Smooth muscle cell (in vitro differentiated cells): ENCODE results near the gene USP53. TPM values are rescaled to one million over a fixed set of nuclear protein-coding genes. Genes with fewer than 3 reads are reported as not detected.

Experiments used
- DNase-seq: peaks from one replicate; lab custom pipeline; 2025; ENCODE audit not compliant: unreplicated experiment; lab: John Stamatoyannopoulos, UW
- H2AFZ ChIP-seq: fragments of 200-600 bp; sonication (generic); 2 replicates; pipeline ENCODE4 v1.6.0; 2016; ENCODE audit warnings: antibody characterized with exemption, low read depth, mild to moderate bottlenecking
- H3F3A ChIP-seq: fragments of 200-600 bp; sonication (generic); 2 replicates; pipeline ENCODE4 v1.6.0; 2017; ENCODE audit warnings: antibody characterized with exemption, low read depth
- H3K27ac ChIP-seq: fragments of 200-600 bp; sonication (generic); 2 replicates; pipeline ENCODE4 v1.5.1; 2016; ENCODE audit warnings: low read depth, mild to moderate bottlenecking
- H3K27me3 ChIP-seq: fragments of 200-600 bp; sonication (generic); 2 replicates; pipeline ENCODE4 v1.6.1; 2016; ENCODE audit warnings: low read depth, mild to moderate bottlenecking
- H3K36me3 ChIP-seq: fragments of 200-600 bp; sonication (generic); 2 replicates; pipeline ENCODE4 v1.5.1; 2016; ENCODE audit warnings: low read depth
- H3K4me1 ChIP-seq: fragments of 200-600 bp; sonication (generic); 2 replicates; pipeline ENCODE4 v1.5.1; 2016; ENCODE audit warnings: low read depth
- H3K4me2 ChIP-seq: fragments of 200-600 bp; sonication (generic); 2 replicates; pipeline ENCODE4 v1.6.0; 2016; ENCODE audit warnings: mild to moderate bottlenecking
- H3K4me3 ChIP-seq: fragments of 200-600 bp; sonication (generic); 2 replicates; pipeline ENCODE4 v1.5.1; 2016; ENCODE audit warnings: mild to moderate bottlenecking
- H3K79me2 ChIP-seq: fragments of 200-600 bp; sonication (generic); 2 replicates; pipeline ENCODE4 v1.6.0; 2016; ENCODE audit warnings: low read depth, mild to moderate bottlenecking
- H3K9ac ChIP-seq: fragments of 200-600 bp; sonication (generic); 2 replicates; pipeline ENCODE4 v1.6.0; 2016; ENCODE audit warnings: low read depth
- H3K9me3 ChIP-seq: fragments of 200-600 bp; sonication (generic); replicated peaks from 2 replicates; pipeline ENCODE4 v1.5.1; 2016; ENCODE audit warnings: low read depth
- H4K20me1 ChIP-seq: fragments of 200-600 bp; sonication (generic); 2 replicates; pipeline ENCODE4 v1.6.0; 2016; ENCODE audit warnings: low read depth
- CTCF ChIP-seq: fragments of 200-600 bp; sonication (generic); IDR thresholded peaks from 2 replicates; pipeline ENCODE4 v1.5.1; 2017; ENCODE audit warnings: borderline replicate concordance, mild to moderate bottlenecking, antibody characterized with exemption; ENCODE audit not compliant: insufficient read depth, poor library complexity, severe bottlenecking
- WGBS: methylation state at CpG from one replicate; pipeline ENCODE4 v1.1.7; 2016; ENCODE audit warnings: low lambda C conversion rate; 5-methylcytosine and 5-hydroxymethylcytosine counted together
- polyA plus RNA-seq: library from polyadenylated mRNA; unstranded; fragments of >200 nt; fragmentation: Nextera tagmentation; extraction: Ambion mirVana; gene quantifications from 2 replicates; pipeline ENCODE4 v1.2.1, GENCODE V29; 2016
- total RNA-seq: library from RNA; depleted of rRNA; stranded (reverse); fragments of >200 nt; gene quantifications from 2 replicates; pipeline ENCODE4 v1.2.3, GENCODE V29; 2014

USP53 gene
- total and polyA plus RNA-seq, 2 experiments from 2014 or later, result 4.2 to 16.3 TPM

- no peak overlapping the region for H3K9ac ChIP-seq
- H3K4me2 ChIP-seq, result no peak overlapping the region
- no peak overlapping the region for H2AFZ ChIP-seq
- H3K36me3 ChIP-seq, result no peaks in the 10 kb centered on the region
- no peak for TF ChIP-seq CTCF
- 84% methylated on average over 3 of the region's 3 CpGs for WGBS
- no peak for DNase-seq
- H3K4me1 ChIP-seq, result no peaks in the 10 kb centered on the region
- no peaks in the 10 kb centered on the region for H3F3A ChIP-seq
- H3K27ac ChIP-seq, result no peak overlapping the region
- H4K20me1 ChIP-seq, result peaks cover 9% of the 10 kb centered on the region
- peaks cover 14% of the 10 kb centered on the region for H3K79me2 ChIP-seq
- no peak overlapping the region for H3K4me3 ChIP-seq
- H3K9me3 ChIP-seq, result no peaks in the 10 kb centered on the region
- H3K27me3 ChIP-seq, result no peaks in the 10 kb centered on the region
Measured at GRCh38 chr4:119231491-119231890, 19.0 kb downstream of the USP53 start.

GRCh38 chr4:119232286-119232685 lies 19.8 kb downstream of the USP53 start:
- no peak for DNase-seq
- Histone ChIP-seq H3K9me3 (no peaks in the 10 kb centered on the region), H3K79me2 (peaks cover 14% of the 10 kb centered on the region), H3K36me3 (no peaks in the 10 kb centered on the region), H3K27ac (no peak overlapping the region), H3K4me1 (no peaks in the 10 kb centered on the region), H3K4me3 (no peak overlapping the region), H3F3A (no peaks in the 10 kb centered on the region), H4K20me1 (peaks cover 9% of the 10 kb centered on the region), H3K9ac (no peak overlapping the region), H2AFZ (no peak overlapping the region), H3K27me3 (no peaks in the 10 kb centered on the region), H3K4me2 (no peak overlapping the region)
- 100% methylated on average over 1 of the region's 1 CpG for WGBS
- no peak for TF ChIP-seq CTCF

- H3K79me2 ChIP-seq, result peaks cover 14% of the 10 kb centered on the region
- no peak overlapping the region for H2AFZ ChIP-seq
- H3K27ac ChIP-seq, result no peak overlapping the region
- H3K9me3 ChIP-seq, result no peaks in the 10 kb centered on the region
- no peaks in the 10 kb centered on the region for H3F3A ChIP-seq
- no peaks in the 10 kb centered on the region for H3K4me1 ChIP-seq
- DNase-seq, result no peak
- H3K4me2 ChIP-seq, result no peak overlapping the region
- no peaks in the 10 kb centered on the region for H3K27me3 ChIP-seq
- no peak overlapping the region for H3K9ac ChIP-seq
- H4K20me1 ChIP-seq, result peaks cover 13% of the 10 kb centered on the region
- TF ChIP-seq CTCF, result no peak
- no peak overlapping the region for H3K4me3 ChIP-seq
- H3K36me3 ChIP-seq, result no peaks in the 10 kb centered on the region
Measured at GRCh38 chr4:119233191-119233590, 20.7 kb downstream of the USP53 start.

- no peak for DNase-seq
- Histone ChIP-seq H3K9ac (no peak overlapping the region), H3K27ac (no peak overlapping the region), H3K27me3 (no peaks in the 10 kb centered on the region), H3K79me2 (peaks cover 14% of the 10 kb centered on the region), H3K36me3 (no peaks in the 10 kb centered on the region), H2AFZ (no peak overlapping the region), H4K20me1 (peaks cover 13% of the 10 kb centered on the region), H3K4me3 (no peak overlapping the region), H3F3A (no peaks in the 10 kb centered on the region), H3K9me3 (no peaks in the 10 kb centered on the region), H3K4me1 (no peaks in the 10 kb centered on the region), H3K4me2 (no peak overlapping the region)
- WGBS, result 78% methylated on average over 3 of the region's 3 CpGs
- no peak for TF ChIP-seq CTCF
Measured at GRCh38 chr4:119233750-119234149, 21.2 kb downstream of the USP53 start.
